HG03045 (cell line): ENCODE data around the gene SUCNR1.
"Not testable (repeated sequence)": the region's sequence is repeated elsewhere in the genome, so short reads cannot be mapped to it uniquely, and the experiment has no call there.

Experiments
- ATAC-seq: cut with Tn5 transposase; IDR thresholded peaks from one replicate; pipeline ENCODE4 v1.9.1; 2021; ENCODE audit warnings: mild to moderate bottlenecking, moderate library complexity; ENCODE audit not compliant: unreplicated experiment

Gene SUCNR1

GRCh38 chr3:151900884-151901643 lies 27.6 kb downstream of the SUCNR1 start:
- no peak for ATAC-seq

GRCh38 chr3:151901644-151902285 lies 28.3 kb downstream of the SUCNR1 start:
- ATAC-seq = no peak

GRCh38 chr3:151903501-151903991 lies 30.1 kb downstream of the SUCNR1 start:
- no peak for ATAC-seq

GRCh38 chr3:151905647-151906046 lies 32.2 kb downstream of the SUCNR1 start:
- no peak for ATAC-seq

- no peak for ATAC-seq
These were observed 33.3 kb downstream of the SUCNR1 start for GRCh38 chr3:151906751-151907150.

- ATAC-seq = no peak
These were observed 35.0 kb downstream of the SUCNR1 start for GRCh38 chr3:151908399-151908798.

GRCh38 chr3:151909681-151910405 lies 36.4 kb downstream of the SUCNR1 start:
- no peak for ATAC-seq

GRCh38 chr3:151911462-151911861 lies 38.0 kb downstream of the SUCNR1 start:
- ATAC-seq = no peak

- no peak for ATAC-seq
These were observed 38.6 kb downstream of the SUCNR1 start for GRCh38 chr3:151912028-151912427.

GRCh38 chr3:151916781-151917180 lies 43.3 kb downstream of the SUCNR1 start:
- no peak for ATAC-seq

GRCh38 chr3:151918253-151919029 lies 45.0 kb downstream of the SUCNR1 start:
- ATAC-seq = no peak

GRCh38 chr3:151919030-151919328 lies 45.5 kb downstream of the SUCNR1 start:
- ATAC-seq = no peak

- ATAC-seq = no peak
These were observed 46.0 kb downstream of the SUCNR1 start for GRCh38 chr3:151919446-151919845.

- no peak for ATAC-seq
These were observed 50.5 kb downstream of the SUCNR1 start for GRCh38 chr3:151923901-151924300.

- ATAC-seq = no peak
These were observed 51.3 kb downstream of the SUCNR1 start for GRCh38 chr3:151924753-151925152.

GRCh38 chr3:151925419-151925818 lies 52.0 kb downstream of the SUCNR1 start:
- no peak for ATAC-seq

GRCh38 chr3:151925876-151926275 lies 52.4 kb downstream of the SUCNR1 start:
- no peak for ATAC-seq

GRCh38 chr3:151926956-151927355 lies 53.5 kb downstream of the SUCNR1 start:
- no peak for ATAC-seq

- ATAC-seq = not testable (repeated sequence)
These were observed 54.6 kb downstream of the SUCNR1 start for GRCh38 chr3:151927915-151928525.

GRCh38 chr3:151931171-151931570 lies 57.7 kb downstream of the SUCNR1 start:
- ATAC-seq = no peak
